Transverse colon (tissue), 4 donors: ENCODE data around the gene TNS3. TPM values are rescaled to one million over a fixed set of nuclear protein-coding genes. Genes with fewer than 3 reads are reported as not detected.
"Not testable (repeated sequence)": the region's sequence is repeated elsewhere in the genome, so short reads cannot be mapped to it uniquely, and the experiment has no call there.

Experiments used
- DNase-seq: peaks from one replicate; pipeline ENCODE4 v3.0.0-alpha.2; 2019
- H3K27ac ChIP-seq, 4 donors: fragments of 200-600 bp; sonication (generic); 2 replicates each; pipeline ENCODE4 v1.5.1; 2016 to 2018; ENCODE audit warnings: inconsistent platforms in 4 of 4
- H3K27me3 ChIP-seq: fragments of 200-600 bp; sonication (generic); 2 replicates; pipeline ENCODE4 v1.5.1; 2017; ENCODE audit warnings: inconsistent platforms
- H3K36me3 ChIP-seq, 4 donors: fragments of 200-600 bp; sonication (generic); 2 replicates each; pipeline ENCODE4 v1.5.1; 2017 to 2019; ENCODE audit warnings: inconsistent platforms in 4 of 4
- H3K4me1 ChIP-seq, 4 donors: fragments of 200-600 bp; sonication (generic); 2 replicates each; pipeline ENCODE4 v1.5.1; 2017 to 2020; ENCODE audit warnings: inconsistent platforms in 4 of 4
- H3K4me3 ChIP-seq, 4 donors: fragments of 200-600 bp; sonication (generic); 1 replicate in 1 of 4; 2 replicates in 3 of 4; pipeline versions ENCODE4 v1.5.1 to v1.6.1; 2017 to 2019; ENCODE audit warnings: inconsistent platforms in 4 of 4
- H3K9me3 ChIP-seq, 2 donors: fragments of 200-600 bp; sonication (generic); 2 replicates each; pipeline ENCODE4 v1.5.1; 2017 to 2019; ENCODE audit warnings: inconsistent platforms in 2 of 2
- CTCF ChIP-seq, 5 experiments: fragments of 200-600 bp in 3 of 5; fragments of 450-650 bp in 2 of 5; sonication (generic) in 3 of 5; IDR thresholded peaks; 1 replicate in 2 of 5; 2 replicates in 3 of 5; pipeline ENCODE4 v1.5.1; 2016 to 2017; ENCODE audit warnings: antibody characterized with exemption in 5 of 5, inconsistent platforms in 3 of 5, mild to moderate bottlenecking in 2 of 5, moderate library complexity in 1 of 5
- EP300 ChIP-seq: sonication (generic); formaldehyde crosslinking; IDR thresholded peaks from one replicate; pipeline ENCODE4 v1.6.1; 2017; ENCODE audit warnings: antibody characterized with exemption, low read depth
- POLR2A ChIP-seq: fragments of 450-650 bp; IDR thresholded peaks from one replicate; pipeline ENCODE4 v1.6.1; 2016; ENCODE audit warnings: antibody characterized with exemption, mild to moderate bottlenecking, moderate library complexity
- POLR2AphosphoS5 ChIP-seq, 3 donors: sonication (generic); formaldehyde crosslinking; IDR thresholded peaks; one replicate each; pipeline ENCODE4 v1.6.1; 2016; ENCODE audit warnings: antibody characterized with exemption in 3 of 3
- WGBS, 2 donors: methylation state at CpG; one replicate each; pipeline ENCODE4 v1.1.5; 2018; ENCODE audit warnings: low coverage in 1 of 2; 5-methylcytosine and 5-hydroxymethylcytosine counted together
- in situ Hi-C, 4 donors: fragments of 200-750 bp; cut with MboI; loops; one replicate each; pipeline versions ENCODE4 v1.15.0 to v1.15.1; 2017; ENCODE audit warnings: low sequenced_read_pairs in 3 of 4, low pct_ligation_motif_present in 1 of 4, low pct_unique_long_range_greater_than_20kb in 1 of 4
- intact Hi-C: fragments of 100-400 bp; cut with DNase I; formaldehyde crosslinking; loops from one replicate; pipeline ENCODE4 v1.15.1; 2023; ENCODE audit warnings: low total_unique reads
- total RNA-seq, 4 donors: library from RNA; depleted of rRNA; stranded (reverse); fragments of >200 nt; gene quantifications; one replicate each; pipeline ENCODE4 v1.1.0, GENCODE V29; 2016

Gene TNS3
- total RNA-seq, 4 donors from 2014 or later = 58.5 to 104 (median 72.7) TPM

- H3K36me3 ChIP-seq = no peaks in the 10 kb centered on the region
- no peaks in the 10 kb centered on the region for H3K27me3 ChIP-seq
- H3K4me1 ChIP-seq = peaks cover 6 to 22% (median 10%) of the 10 kb centered on the region in 4 donors
- in situ Hi-C loops = no loop called here
- WGBS, 2 donors = 94% methylated on average over 3 of the region's 3 CpGs; no CpG with 5 or more reads in 1 of the 2 donors
- TF ChIP-seq POLR2AphosphoS5 (IDR thresholded peaks at IDR 0.05) = no peak
- TF ChIP-seq EP300 = no peak
- TF ChIP-seq POLR2A = no peak
- no peak for TF ChIP-seq CTCF (IDR thresholded peaks at IDR 0.05)
- H3K4me3 ChIP-seq = no peak overlapping the region
- intact Hi-C loops = no loop called here
- DNase-seq = no peak
- no peak overlapping the region for H3K27ac ChIP-seq
- H3K9me3 ChIP-seq = no peaks in the 10 kb centered on the region
Observed at GRCh38 chr7:47544416-47544815, 37.5 kb downstream of the TNS3 start.

DNA sequence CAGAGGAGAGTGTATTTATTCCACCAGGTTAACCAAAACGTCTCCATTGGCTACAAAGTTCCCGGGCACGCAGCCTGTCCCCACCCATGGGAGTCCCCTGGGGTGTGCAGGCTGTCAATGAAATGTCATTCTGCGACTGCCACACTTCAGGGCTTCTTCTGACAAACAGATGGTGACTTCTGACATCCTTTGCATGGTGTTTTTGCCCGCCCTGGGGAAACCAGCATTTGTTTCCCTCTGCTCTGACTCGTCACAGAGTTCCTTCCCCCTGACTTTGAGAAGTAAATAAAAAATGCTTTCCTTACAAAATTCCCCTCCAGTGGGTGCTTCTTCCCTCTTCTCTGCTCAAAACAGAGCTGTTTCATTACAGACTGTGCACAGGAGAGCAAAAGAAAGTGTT lies 38.2 kb downstream of the TNS3 start:
- Histone ChIP-seq H3K4me1 (peaks cover 10 to 29% (median 17%) of the 10 kb centered on the region in 4 donors), H3K27me3 (no peaks in the 10 kb centered on the region), H3K9me3 (no peaks in the 10 kb centered on the region), H3K27ac (no peak overlapping the region), H3K36me3 (no peaks in the 10 kb centered on the region), H3K4me3 (no peak overlapping the region)
- DNase-seq = no peak
- 60 to 62% methylated on average over 1 to 6 of the region's 6 CpGs for WGBS, 2 donors
- in situ Hi-C loops = no loop called here
- TF ChIP-seq POLR2A = no peak
- TF ChIP-seq CTCF (IDR thresholded peaks at IDR 0.05) = no peak
- no peak for TF ChIP-seq POLR2AphosphoS5 (IDR thresholded peaks at IDR 0.05)
- TF ChIP-seq EP300 = no peak
- intact Hi-C loops = no loop called here

- no peaks in the 10 kb centered on the region for H3K9me3 ChIP-seq
- TF ChIP-seq EP300 = no peak
- 94% methylated on average over 4 of the region's 4 CpGs; no CpG with 5 or more reads in 1 of the 2 donors for WGBS, 2 donors
- no peaks in the 10 kb centered on the region for H3K36me3 ChIP-seq
- no peak for DNase-seq
- in situ Hi-C loops = no loop called here
- no peak overlapping the region for H3K4me3 ChIP-seq
- intact Hi-C loops = no loop called here
- no peak overlapping the region for H3K27ac ChIP-seq
- peaks cover 10 to 35% (median 23%) of the 10 kb centered on the region in 4 donors for H3K4me1 ChIP-seq
- H3K27me3 ChIP-seq = no peaks in the 10 kb centered on the region
Observed at GRCh38 chr7:47543056-47543455, 38.9 kb downstream of the TNS3 start.

GRCh38 chr7:47542051-47542450 lies 39.9 kb downstream of the TNS3 start:
- Histone ChIP-seq H3K27me3 (no peaks in the 10 kb centered on the region), H3K36me3 (no peaks in the 10 kb centered on the region), H3K27ac (no peak overlapping the region), H3K9me3 (no peaks in the 10 kb centered on the region), H3K4me3 (no peak overlapping the region), H3K4me1 (peaks cover 6 to 40% (median 27%) of the 10 kb centered on the region in 4 donors)
- TF ChIP-seq POLR2AphosphoS5 (IDR thresholded peaks at IDR 0.05) = no peak
- no peak for TF ChIP-seq POLR2A
- TF ChIP-seq CTCF (IDR thresholded peaks at IDR 0.05) = no peak
- TF ChIP-seq EP300 = no peak
- 91 to 100% methylated on average over 2 to 3 of the region's 3 CpGs for WGBS, 2 donors
- no peak for DNase-seq
- in situ Hi-C loops = no loop called here
- intact Hi-C loops = no loop called here

DNA sequence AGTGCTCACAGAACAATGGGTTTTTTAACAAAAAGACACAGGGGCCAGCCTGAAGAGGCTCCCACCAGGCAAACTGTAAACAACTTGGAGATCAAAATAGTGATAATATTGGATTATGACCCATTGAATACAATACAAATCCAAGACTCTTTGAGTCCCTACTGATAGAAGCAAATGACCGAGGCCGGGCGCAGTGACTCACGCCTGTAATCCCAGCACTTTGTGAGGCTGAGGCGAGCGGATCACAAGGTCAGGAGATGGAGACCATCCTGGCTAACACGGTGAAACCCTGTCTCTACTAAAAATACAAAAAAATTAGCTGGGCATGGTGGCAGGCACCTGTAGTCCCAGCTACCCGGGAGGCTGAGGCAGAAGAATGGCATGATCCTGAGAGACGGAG lies 40.4 kb downstream of the TNS3 start:
- H3K4me3 ChIP-seq, H3K9me3 ChIP-seq, intact Hi-C loops, H3K36me3 ChIP-seq, DNase-seq, in situ Hi-C loops, H3K27me3 ChIP-seq, H3K27ac ChIP-seq: not testable (repeated sequence)
- peaks cover 6 to 38% (median 31%) of the 10 kb centered on the region in 4 donors for H3K4me1 ChIP-seq
- 94 to 100% methylated on average over 2 to 9 of the region's 9 CpGs for WGBS, 2 donors
